Frontal cortex (tissue), 4 donors: Measurements from ENCODE around the gene MRPL24. TPM values are rescaled to one million over a fixed set of nuclear protein-coding genes. Genes with fewer than 3 reads are reported as not detected.
A peak's percentile ranks its signal among the peaks of the same experiment; 100 is the strongest.
"Not testable (repeated sequence)": the region's sequence is repeated elsewhere in the genome, so short reads cannot be mapped to it uniquely, and the experiment has no call there.

ENCODE experiments used
- DNase-seq, 2 donors: peaks; one replicate each; pipeline ENCODE4 v3.0.0; 2012; ENCODE audit warnings: low spot score in 2 of 2
- FAIRE-seq: peaks from 2 replicates; lab custom pipeline; 2012; peaks lifted over from hg19 to GRCh38; lab: Jason Lieb, UNC
- total RNA-seq: library from RNA; depleted of rRNA; stranded (reverse); fragments of >200 nt; gene quantifications from one replicate; pipeline ENCODE4 v1.2.3, GENCODE V29; 2014
- donor health status: control.
- donor health status: control.
- donor health status: control.

The MRPL24 gene
- total RNA-seq, 1 donor from 2014 or later, result 14.7 TPM

- not testable (repeated sequence) for FAIRE-seq, DNase-seq
Measured at GRCh38 chr1:156765136-156765535, 24.2 kb upstream of the MRPL24 start.

GRCh38 chr1:156760796-156761104 is 19.9 kb upstream of the MRPL24 start:
- DNase-seq, result no peak
- no peak for FAIRE-seq

GRCh38 chr1:156760092-156760795 is 19.4 kb upstream of the MRPL24 start:
- DNase-seq (no peak), FAIRE-seq (no peak)

- FAIRE-seq, DNase-seq: not testable (repeated sequence)
Measured at GRCh38 chr1:156757572-156758253, 16.8 kb upstream of the MRPL24 start.

GRCh38 chr1:156756355-156756754 is 15.5 kb upstream of the MRPL24 start:
- DNase-seq, result no peak
- no peak for FAIRE-seq

- FAIRE-seq (no peak), DNase-seq (no peak)
Measured at GRCh38 chr1:156755527-156755950, 14.7 kb upstream of the MRPL24 start.

DNA sequence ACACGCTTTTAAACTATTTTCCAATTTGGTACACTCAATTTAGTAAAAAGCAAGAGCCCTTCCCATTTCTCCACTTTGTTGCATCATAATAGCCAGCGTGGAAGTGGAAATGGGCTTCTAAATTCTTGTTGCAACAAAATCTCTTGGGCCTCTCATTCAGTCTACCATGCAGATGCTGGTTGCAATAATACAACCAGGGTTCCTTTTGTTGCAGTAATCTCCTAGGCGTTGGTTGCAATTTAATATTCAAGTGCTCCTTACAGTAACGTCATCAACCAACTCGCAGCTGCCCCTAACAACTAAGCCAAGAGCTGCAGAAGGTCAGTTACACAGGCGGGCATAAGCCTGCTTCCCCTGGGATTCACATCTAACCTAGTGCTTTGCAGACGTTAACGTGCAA is 13.3 kb upstream of the MRPL24 start:
- DNase-seq, result no peak
- FAIRE-seq, result no peak

DNA sequence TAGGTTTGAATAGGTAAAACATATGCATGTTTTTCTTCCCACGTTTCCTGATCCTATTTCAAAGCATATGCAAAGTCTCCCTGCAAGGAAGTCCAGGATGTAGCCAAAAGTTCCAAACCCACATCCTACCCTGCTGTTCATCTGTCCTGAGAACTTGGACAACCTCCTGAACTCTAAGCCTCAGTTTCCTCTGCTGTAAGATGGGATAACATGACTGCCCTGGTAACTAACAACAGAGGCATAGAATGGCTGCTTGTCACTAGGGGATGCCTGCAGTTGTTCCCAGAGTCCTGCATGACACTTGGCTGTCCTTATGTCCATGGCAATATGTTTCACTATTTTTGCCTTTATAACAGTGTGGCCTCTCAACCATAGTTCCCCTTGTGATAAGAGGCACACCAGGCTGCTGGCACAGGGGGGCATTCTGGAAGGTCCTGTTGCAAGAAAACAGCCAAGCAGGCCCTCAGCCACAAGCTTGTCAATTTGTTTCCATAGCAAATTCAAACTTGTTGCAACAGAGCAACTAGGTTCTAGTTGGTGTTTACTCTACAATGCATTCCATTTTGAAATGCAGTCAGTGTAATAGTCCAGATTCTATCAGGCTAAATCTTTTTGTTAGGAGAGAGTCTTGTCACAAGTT is 12.1 kb upstream of the MRPL24 start:
- FAIRE-seq (no peak), DNase-seq (no peak)

- FAIRE-seq, result no peak
- DNase-seq, result peak; percentile 97 to 98
Measured at GRCh38 chr1:156751757-156752481, 11.0 kb upstream of the MRPL24 start.

DNA sequence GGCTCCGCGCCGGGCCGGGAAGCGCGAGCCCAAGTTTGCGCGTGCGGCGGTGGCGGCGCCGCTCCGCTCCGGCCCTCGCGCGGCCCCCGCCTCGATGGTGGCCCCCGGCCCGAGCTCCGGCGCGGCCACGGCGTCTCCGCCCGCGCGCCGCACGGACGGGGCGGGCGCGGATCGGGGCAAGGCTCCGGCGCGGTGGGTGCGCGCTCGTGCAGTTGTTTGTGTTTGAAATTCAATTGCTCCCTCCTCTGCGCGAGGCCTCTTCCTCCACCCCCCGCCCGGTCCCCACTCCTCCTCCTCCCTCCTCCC is 10.5 kb upstream of the MRPL24 start, which contains the start of gene HDGF:
HDGF (minus strand) TSS at position 225 of the 306 bp plus-strand sequence. CDS start 246 bp downstream, outside the sequence.
- FAIRE-seq, result no peak
- no peak for DNase-seq

- no peak for DNase-seq
- FAIRE-seq, result no peak
Measured at GRCh38 chr1:156750711-156751450, 10.0 kb upstream of the MRPL24 start.

GRCh38 chr1:156750191-156750672 is 9.3 kb upstream of the MRPL24 start:
- DNase-seq (no peak), FAIRE-seq (no peak)

GRCh38 chr1:156749419-156750118 is 8.7 kb upstream of the MRPL24 start:
- DNase-seq (no peak), FAIRE-seq (no peak)

DNA sequence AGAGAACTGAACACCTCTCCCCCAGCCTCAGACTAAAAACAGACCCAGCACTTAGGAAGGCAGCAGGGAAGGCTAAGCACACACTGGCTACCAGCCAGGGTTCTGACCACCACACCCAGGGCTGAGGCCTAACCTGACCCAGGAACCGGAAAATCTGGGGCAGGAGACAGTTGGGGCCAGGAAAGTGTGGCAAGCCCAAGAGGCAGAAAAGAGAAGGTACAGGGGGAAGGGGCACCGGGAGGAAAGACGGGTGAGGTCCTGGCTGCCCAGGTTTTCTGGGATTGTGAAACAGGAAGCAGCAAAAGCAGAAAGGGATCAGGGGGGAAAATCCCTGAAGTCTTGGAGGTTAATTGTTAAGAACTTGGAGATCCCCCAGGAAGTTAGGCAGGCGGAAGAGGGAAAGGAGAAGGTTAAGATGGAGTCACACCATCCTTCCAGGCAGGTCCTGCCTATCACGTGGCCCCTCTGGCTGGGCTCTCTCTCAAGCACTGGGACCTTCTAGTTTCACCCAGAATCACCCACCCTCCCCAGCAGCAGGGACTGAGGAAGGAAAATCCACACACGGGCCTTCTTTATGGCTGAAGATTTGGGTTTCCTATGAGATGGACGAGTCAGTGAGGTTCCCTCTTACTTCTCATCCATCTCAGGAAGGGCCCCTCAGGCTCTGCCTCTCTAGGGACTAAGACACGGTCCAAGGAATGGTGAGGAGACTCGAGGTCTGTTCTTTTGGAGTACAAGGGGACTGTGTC is 8.0 kb upstream of the MRPL24 start:
- FAIRE-seq, result no peak
- DNase-seq, result no peak

DNA sequence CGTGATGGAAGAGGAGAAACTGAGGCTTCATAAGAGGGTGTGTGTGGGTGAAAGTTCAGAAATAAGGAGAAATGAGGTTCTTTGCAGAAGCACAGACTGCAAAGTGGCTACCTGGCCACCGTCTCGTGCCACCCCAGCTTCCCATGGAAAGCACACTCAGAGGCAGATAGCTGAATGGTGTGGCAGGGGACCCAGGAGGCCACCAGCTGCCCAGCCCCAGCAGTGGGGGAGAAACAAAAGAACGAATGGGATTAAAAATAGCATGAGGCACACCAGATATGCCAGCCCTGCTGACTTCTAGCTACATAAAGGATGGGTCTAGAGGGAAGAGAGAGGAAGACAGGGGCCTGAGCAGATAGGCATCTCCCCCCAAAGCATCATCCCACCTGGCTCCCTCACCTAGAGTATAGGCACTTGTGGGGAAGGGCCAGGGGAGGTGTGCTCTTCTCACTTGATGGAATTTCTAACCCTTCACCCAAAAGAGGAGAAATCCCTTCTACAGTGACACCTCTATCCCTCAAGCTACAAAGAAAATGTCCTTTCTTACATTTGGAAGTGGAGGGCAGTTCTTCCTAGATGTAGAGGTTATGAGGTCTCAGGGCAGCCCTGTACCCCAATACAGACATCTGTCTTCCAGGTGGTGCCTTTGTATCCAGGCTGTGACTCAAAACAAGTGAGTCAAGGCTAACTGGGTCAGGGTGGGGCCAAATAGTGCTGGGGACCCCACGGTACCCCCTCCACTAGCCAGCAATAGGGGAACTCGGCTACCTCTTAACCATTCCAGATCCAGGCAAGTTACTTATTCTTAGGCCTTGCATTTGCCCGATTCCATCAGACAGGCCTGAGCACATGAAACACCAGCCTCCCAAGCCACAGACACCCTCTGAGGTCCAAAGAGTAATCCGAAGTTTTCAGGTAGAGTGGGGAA is 7.1 kb upstream of the MRPL24 start:
- FAIRE-seq, result no peak
- DNase-seq, result no peak

DNA sequence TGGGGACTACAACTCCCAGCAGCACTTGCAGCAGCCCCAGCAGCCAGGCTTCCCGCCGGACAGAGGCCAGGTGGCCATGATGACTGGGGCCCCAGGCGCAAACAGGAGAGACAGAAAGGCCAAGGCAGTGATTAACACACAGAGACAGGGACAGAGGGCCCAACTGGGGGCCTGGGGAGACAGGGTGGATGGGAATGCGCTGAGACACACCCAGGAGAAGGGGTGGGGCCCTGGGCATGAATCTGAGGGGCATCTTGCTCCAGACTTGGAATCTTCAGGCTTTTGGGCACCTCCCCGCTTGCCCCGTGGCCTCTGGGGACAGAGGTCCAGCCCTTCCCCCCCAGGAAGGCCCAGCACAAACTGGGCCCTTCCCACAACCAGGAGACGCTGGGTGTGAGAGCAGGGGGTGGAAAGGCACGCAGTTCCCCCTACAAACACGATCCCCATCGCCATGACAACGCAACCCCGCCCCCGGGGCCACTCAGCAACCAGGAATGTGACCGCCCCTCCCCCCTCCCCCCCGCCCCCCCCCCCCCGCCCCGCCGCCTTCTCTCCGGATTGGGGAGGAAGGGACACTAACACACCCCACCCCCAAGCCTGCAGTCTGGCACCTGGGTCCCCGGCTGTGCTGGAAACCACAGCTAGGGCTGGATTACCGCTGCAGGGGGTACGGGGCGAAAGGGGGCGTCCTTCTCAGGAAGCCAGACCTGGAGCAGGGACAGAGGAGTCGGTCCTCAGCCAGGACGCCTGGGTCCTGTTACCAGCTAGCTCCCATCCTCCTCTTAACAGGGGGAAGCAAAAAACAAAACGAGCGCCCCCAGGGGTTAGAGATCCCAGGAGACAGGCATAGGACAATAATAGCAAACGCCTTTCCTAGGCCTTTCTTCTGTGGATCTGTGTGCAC is 6.1 kb upstream of the MRPL24 start:
- no peak for FAIRE-seq
- DNase-seq, result peak; percentile 72 to 77

DNA sequence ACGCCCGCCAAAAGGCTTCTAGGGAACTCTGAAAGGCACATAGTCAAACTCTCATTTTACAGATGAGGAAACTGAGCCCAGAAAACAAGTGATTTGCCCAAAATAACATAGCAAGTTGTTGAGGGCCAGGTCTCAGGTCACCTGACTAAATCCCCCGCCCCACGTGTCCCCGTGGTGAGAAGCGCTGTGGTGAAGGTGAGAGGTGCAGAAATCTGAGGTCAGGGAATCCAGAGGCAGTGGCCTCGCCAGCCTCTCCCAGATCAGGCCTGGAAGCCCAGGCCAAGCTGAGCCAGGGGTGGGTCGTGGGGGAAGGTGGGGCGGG is 5.5 kb upstream of the MRPL24 start:
- DNase-seq, result no peak

More for the DNA sequence above, 5.5 kb upstream of the MRPL24 start:
- no peak for FAIRE-seq
